BJ (cell line): ENCODE results near the gene BICDL2. TPM values are rescaled to one million over a fixed set of nuclear protein-coding genes. Genes with fewer than 3 reads are reported as not detected.

Experiments
- CTCF ChIA-PET: fragments of 350-600 bp; formaldehyde crosslinking; extraction: SDS; loops from one replicate; lab custom pipeline; 2021; ENCODE audit warnings: antibody characterized with exemption, inconsistent platforms; lab: Yijun Ruan, JAX
- POLR2A ChIA-PET: fragments of 300-600 bp; sonication (Branson Sonifier 250); formaldehyde crosslinking; extraction: SDS; loops from one replicate; lab custom pipeline; 2021; ENCODE audit warnings: antibody characterized with exemption; lab: Charles Lee
- DNase-seq: peaks from one replicate; pipeline ENCODE4 v3.0.0-alpha.2; 2011; ENCODE audit warnings: low read depth
- H3K27me3 ChIP-seq: 2 replicates; pipeline ENCODE4 v1.6.0; 2011; ENCODE audit warnings: low read length; ENCODE audit not compliant: control insufficient read depth, insufficient read depth
- H3K36me3 ChIP-seq: 2 replicates; pipeline ENCODE4 v1.5.1; 2011; ENCODE audit warnings: low read length; ENCODE audit not compliant: control insufficient read depth, insufficient read depth
- H3K4me3 ChIP-seq: 2 replicates; pipeline ENCODE4 v1.5.1; 2011; ENCODE audit warnings: low read depth, mild to moderate bottlenecking, control low read depth, low read length
- polyA plus RNA-seq: library from polyadenylated mRNA; depleted of rRNA; stranded (reverse); fragments of >200 nt; gene quantifications from 2 replicates; pipeline ENCODE4 v1.2.3, GENCODE V29; 2011
- TF ChIP-seq, protein P1 (sequence below): IDR thresholded peaks from 2 replicates; pipeline ENCODE4 v1.5.1; 2011; ENCODE audit warnings: low read depth, mild to moderate bottlenecking, control low read depth, inconsistent platforms, low read length, moderate library complexity; ENCODE audit not compliant: insufficient read depth

BICDL2 gene
- polyA plus RNA-seq, 1 experiment, result 0.04 TPM

DNA sequence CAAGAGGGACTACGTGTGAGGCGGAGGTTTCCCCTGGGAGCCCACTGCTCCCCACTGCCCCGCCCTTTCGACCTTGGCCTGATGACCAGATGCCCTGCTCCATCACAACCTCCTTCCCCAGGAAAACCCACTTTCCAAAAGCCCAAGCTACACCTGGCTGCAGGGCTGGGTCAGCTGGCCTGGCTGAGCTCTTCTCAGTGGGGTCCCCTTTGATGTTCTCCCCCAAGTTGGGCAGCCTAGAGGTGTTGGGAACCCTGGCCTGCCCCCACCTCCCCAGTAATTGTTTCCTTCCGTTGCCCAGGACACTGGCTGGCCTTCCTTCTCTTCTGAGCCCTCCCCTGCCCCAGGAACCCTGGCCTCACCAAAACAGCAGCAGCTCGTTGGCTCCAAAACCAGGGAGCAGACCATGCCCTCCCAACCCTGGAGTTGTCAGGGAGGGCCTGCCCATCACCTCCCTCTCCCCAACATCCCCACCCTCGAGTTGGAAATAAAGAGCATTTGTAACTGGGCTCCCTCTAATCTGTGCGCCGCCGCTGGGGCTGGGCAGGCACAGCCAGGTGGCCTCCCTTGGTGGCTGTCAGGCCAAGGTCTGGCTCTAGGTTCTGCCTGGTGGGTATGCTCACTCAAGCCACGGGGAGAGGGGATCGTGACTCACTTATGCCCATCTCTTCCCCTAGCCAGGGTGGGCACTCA lies 22.6 kb downstream of the BICDL2 start:
- ChIA-PET POLR2A (no interaction called here), CTCF (interaction anchor here (0.7 to 1.9 kb wide), 6 partner anchors 9 to 25 kb away, joined by 3 to 6 read pairs (median 3); no protein-coding TSS in a partner anchor)
- Histone ChIP-seq H3K27me3 (peaks cover 5% of the 10 kb centered on the region), H3K36me3 (no peaks in the 10 kb centered on the region), H3K4me3 (no peak overlapping the region)
- TF ChIP-seq, protein P1, sequence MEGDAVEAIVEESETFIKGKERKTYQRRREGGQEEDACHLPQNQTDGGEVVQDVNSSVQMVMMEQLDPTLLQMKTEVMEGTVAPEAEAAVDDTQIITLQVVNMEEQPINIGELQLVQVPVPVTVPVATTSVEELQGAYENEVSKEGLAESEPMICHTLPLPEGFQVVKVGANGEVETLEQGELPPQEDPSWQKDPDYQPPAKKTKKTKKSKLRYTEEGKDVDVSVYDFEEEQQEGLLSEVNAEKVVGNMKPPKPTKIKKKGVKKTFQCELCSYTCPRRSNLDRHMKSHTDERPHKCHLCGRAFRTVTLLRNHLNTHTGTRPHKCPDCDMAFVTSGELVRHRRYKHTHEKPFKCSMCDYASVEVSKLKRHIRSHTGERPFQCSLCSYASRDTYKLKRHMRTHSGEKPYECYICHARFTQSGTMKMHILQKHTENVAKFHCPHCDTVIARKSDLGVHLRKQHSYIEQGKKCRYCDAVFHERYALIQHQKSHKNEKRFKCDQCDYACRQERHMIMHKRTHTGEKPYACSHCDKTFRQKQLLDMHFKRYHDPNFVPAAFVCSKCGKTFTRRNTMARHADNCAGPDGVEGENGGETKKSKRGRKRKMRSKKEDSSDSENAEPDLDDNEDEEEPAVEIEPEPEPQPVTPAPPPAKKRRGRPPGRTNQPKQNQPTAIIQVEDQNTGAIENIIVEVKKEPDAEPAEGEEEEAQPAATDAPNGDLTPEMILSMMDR, result no peak
- DNase-seq, result no peak

DNA sequence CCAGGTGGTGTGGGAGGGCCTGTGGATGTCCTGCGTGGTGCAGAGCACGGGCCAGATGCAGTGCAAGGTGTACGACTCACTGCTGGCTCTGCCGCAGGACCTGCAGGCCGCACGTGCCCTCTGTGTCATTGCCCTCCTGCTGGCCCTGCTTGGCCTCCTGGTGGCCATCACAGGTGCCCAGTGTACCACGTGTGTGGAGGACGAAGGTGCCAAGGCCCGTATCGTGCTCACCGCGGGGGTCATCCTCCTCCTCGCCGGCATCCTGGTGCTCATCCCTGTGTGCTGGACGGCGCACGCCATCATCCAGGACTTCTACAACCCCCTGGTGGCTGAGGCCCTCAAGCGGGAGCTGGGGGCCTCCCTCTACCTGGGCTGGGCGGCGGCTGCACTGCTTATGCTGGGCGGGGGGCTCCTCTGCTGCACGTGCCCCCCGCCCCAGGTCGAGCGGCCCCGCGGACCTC lies 23.2 kb downstream of the BICDL2 start:
- Histone ChIP-seq H3K27me3 (peaks cover 5% of the 10 kb centered on the region), H3K36me3 (no peaks in the 10 kb centered on the region), H3K4me3 (no peak overlapping the region)
- DNase-seq, result no peak
- CTCF ChIA-PET, result interaction anchor here (0.9 to 1.9 kb wide), 4 partner anchors 10 to 18 kb away, joined by 3 to 6 read pairs (median 3); no protein-coding TSS in a partner anchor
- TF ChIP-seq, protein P1, result no peak
- POLR2A ChIA-PET, result no interaction called here

DNA sequence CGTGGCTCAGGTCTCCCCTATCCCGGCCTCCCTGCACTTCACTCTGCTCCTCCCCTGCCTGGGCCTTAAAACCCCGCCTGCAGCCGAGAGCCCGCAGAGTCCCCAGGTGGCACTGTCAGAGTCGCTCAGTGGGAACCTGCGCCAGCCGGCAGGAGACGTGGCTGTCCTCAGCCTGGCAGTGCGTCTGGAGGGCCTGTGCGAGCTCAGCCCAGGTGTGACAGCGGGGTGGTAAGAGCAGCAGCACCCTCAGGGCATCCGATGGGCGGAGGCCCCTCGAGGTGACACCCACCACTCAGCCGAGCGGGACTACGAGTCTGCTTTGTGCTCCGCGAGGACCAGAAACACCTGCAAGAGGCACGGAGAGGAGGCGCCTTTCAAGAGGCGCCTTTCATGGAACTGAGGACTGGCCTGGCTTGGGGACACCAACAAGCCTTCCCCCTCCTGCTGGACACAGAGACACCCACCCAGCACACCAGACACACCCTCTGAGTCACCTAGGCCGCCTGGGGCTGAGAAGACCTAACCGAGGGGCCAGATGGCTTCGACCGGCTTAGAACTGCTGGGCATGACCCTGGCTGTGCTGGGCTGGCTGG lies 23.8 kb downstream of the BICDL2 start, which contains the start of gene CLDN9:
Gene CLDN9 (plus strand): TSS at position 96 of the 593 bp plus-strand sequence. CDS start 440 bp downstream, at position 536.
- no peak within 1 kb of the TSS for H3K4me3 ChIP-seq
- ChIA-PET POLR2A (no interaction called here), CTCF (interaction anchor here (1.3 to 1.9 kb wide), 2 partner anchors 11 to 15 kb away, joined by 3 to 6 read pairs; partner anchors contain the start of genes HCFC1R1 and THOC6)
- H3K36me3 ChIP-seq, result no peaks in the 10 kb centered on the region
- H3K27me3 ChIP-seq, result peaks cover 5% of the 10 kb centered on the region
- TF ChIP-seq, protein P1, result no peak
- no peak for DNase-seq

DNA sequence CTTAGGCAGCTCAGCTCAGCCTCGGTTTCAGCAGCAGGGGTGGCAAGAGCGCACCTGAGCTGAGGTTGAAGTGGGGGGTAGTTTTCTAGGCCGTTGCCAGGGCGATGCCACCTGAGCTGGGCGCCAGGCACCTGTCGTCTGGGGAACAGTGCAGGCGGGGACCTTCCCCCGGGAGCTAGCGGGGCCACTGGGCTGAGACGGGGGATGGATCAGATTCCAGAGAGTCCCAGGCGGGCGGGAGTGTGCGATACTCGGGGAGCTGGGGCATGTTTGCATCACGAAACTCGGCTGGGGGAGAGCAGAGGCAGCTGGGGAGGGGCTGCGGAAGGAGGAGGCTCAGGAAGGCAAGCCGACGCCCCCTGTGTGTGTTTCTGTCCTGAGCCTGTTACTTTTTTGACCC lies 24.5 kb downstream of the BICDL2 start:
- ChIA-PET POLR2A (no interaction called here), CTCF (interaction anchor here (0.7 to 3.2 kb wide), 5 partner anchors 9 to 19 kb away, joined by 3 to 15 read pairs (median 6); partner anchors contain the start of genes HCFC1R1, THOC6 and TNFRSF12A)
- no peak for DNase-seq
- TF ChIP-seq, protein P1, result no peak
- Histone ChIP-seq H3K4me3 (no peak overlapping the region), H3K36me3 (no peaks in the 10 kb centered on the region), H3K27me3 (peaks cover 5% of the 10 kb centered on the region)

DNA sequence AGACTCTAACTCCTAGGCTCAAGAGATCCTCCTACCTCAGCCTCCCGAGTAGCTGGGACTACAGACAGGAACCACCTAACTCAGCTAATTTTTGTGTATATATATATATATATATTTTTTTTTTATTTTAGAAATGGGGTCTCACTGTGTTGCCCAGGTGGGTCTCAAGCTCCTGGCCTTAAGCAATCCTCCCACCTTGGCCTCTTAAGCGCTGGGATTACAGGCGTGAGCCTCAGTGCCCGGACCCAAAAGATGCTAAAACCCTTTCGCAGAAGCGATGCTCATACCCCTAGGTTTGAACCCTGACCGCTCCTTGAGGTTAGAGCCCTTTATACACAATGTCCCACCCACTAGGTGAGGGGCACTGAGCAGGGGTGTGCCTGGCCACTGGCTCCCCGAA lies 26.2 kb downstream of the BICDL2 start:
- H3K36me3 ChIP-seq, result no peaks in the 10 kb centered on the region
- ChIA-PET CTCF (interaction anchor here (0.6 to 3.2 kb wide), 6 partner anchors 8 to 670 kb away, joined by 3 to 15 read pairs (median 5); partner anchors contain the start of gene TNFRSF12A), POLR2A (no interaction called here)
- H3K4me3 ChIP-seq, result no peak overlapping the region
- H3K27me3 ChIP-seq, result peaks cover 5% of the 10 kb centered on the region
- DNase-seq, result no peak
- TF ChIP-seq, protein P1, result no peak
